HG03571 (cell line): ENCODE data around the gene ATP2B3.

Experiments
- ATAC-seq: cut with Tn5 transposase; IDR thresholded peaks from one replicate; pipeline ENCODE4 v1.9.1; 2021; ENCODE audit not compliant: unreplicated experiment

ATP2B3 gene

DNA sequence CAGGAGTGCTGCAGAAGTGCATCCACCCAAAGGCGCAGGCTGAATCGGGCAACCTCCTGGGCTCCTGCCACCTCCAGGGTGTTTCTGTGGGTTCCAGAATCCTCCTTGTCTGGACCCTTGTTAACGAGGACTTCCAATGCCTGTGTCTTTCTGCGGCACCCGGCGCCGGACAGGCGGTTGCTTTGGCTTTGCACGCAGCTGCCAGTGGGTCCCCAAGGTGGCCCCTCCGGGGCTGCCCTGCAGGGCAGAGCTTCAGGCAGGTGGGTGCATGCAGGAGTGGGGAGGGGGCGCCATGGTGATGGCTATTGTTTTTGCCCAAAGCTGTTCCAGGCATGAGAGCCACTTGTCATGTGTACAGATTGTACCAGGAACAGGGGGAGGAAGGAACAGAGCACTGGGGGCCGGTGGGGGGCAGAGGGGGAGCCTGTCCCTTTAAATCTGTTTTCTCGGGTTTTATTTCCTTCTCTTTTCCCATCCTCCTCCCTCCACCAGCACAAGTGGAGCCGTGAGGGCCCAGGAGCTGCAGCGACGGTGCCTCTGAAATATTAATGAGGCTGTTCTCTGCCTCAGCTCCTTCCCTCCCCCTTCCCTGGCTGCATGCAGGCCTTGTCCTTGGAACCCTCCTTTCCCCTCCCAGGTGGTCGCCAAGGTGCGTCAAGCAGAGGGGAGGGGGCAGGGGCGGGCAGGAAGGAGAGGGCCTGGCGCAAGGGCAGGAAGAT lies 13.1 kb downstream of the ATP2B3 start:
- ATAC-seq = no peak

DNA sequence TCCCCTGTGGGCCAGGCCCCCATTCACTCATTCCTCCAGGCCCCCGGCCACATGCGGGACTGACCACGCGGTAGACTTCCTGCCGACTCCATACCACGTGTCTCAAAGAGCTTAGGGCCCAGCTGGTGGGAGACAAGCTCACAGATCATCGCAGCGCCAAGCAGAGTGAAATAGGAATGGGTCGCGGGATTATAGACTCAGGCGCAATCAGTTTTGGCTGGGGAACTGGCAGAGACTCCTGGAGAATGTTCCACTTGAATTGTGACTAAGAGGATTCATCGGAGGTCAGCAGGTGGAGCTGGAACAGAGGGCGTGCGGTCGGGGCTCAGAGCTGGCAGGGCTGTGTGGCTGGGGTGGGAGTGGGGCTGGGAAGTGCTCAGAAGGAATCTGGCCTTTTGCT lies 15.6 kb downstream of the ATP2B3 start:
- ATAC-seq = no peak

DNA sequence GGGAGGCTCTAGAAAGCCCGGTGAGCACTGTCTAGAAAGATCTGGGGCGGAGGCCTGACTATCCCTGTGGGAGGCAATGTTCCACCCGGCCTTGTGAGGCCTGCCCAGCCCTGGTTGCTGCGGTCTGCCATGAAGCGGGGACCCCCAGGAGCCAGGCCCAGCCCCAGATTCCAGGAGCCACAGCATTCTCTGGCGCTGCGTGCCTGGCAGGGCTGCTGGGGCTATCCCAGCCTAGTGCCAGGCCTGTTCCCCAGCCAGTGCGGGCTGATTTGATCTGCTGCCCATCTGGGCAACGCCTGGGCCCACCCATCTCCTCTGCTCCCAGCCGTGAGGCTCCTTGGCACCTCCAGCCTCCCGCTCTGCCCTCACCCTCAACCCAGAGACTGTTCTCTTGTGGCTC lies 19.6 kb downstream of the ATP2B3 start:
- ATAC-seq = no peak

- no peak for ATAC-seq
Observed at GRCh38 chrX:153537526-153538295, 20.3 kb downstream of the ATP2B3 start.

- ATAC-seq = no peak
Observed at GRCh38 chrX:153538424-153538823, 21.0 kb downstream of the ATP2B3 start.

- ATAC-seq = no peak
Observed at GRCh38 chrX:153539171-153539978, 21.9 kb downstream of the ATP2B3 start.

- ATAC-seq = no peak
Observed at GRCh38 chrX:153539979-153540358, 22.5 kb downstream of the ATP2B3 start.

DNA sequence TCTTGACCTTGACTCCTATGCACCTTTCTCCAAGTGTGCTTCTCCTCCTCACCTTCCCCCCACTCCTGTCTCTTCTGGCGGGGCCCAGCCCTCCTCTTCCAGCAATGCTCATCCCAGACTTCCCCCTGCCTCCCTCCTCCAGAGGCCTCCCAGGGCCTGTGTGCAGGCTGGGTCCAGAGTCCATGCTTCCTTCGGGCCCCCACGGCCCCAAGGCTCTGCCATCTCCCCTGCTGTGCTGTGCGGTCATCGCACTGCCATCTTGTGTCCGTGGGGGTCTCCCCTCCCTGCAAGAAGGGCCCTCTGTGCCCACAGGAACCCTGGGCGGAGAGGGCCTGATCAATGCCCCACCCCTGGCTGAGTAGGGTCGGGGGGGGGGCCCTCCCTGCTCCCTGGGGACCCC lies 27.3 kb downstream of the ATP2B3 start:
- no peak for ATAC-seq

GRCh38 chrX:153546386-153546785 lies 28.9 kb downstream of the ATP2B3 start:
- no peak for ATAC-seq

DNA sequence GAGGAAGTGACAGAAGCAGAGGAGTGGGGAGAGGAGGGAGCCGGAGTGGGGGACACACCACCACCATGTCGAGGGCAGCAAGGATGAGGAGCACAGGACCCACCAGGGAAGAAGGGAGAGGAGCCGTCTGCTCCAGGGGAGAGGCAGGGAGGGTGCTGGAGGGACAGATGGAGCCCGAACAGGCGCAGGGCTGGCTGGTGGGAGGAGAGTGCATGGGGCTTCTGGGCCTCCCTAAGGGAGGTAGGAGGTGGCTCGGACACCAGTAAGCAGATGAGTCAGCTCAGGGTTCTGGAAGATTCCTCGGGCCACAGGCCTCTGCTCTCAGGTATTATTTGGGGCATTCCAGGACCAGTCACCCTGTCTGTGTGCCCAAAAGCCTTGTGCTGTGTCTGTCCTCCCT lies 29.8 kb downstream of the ATP2B3 start:
- no peak for ATAC-seq

DNA sequence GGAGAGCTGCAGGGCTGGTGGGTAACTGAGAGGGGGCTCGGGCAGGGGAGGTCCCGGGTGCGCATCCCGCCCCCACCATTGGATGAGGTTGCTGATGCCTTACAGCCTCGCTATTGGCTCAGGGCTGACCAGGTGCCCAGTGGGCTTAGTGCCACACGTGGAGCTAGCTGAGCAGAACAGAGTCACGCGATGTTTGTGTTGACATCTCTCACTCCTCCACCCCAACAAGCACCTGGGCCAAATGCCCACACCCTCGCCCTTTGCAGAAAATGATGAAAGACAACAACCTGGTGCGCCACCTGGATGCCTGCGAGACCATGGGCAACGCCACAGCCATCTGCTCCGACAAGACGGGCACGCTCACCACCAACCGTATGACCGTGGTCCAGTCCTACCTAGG lies 31.8 kb downstream of the ATP2B3 start:
- no peak for ATAC-seq

GRCh38 chrX:153549807-153550206 lies 32.4 kb downstream of the ATP2B3 start:
- ATAC-seq = no peak

GRCh38 chrX:153551135-153551534 lies 33.7 kb downstream of the ATP2B3 start:
- ATAC-seq = no peak

DNA sequence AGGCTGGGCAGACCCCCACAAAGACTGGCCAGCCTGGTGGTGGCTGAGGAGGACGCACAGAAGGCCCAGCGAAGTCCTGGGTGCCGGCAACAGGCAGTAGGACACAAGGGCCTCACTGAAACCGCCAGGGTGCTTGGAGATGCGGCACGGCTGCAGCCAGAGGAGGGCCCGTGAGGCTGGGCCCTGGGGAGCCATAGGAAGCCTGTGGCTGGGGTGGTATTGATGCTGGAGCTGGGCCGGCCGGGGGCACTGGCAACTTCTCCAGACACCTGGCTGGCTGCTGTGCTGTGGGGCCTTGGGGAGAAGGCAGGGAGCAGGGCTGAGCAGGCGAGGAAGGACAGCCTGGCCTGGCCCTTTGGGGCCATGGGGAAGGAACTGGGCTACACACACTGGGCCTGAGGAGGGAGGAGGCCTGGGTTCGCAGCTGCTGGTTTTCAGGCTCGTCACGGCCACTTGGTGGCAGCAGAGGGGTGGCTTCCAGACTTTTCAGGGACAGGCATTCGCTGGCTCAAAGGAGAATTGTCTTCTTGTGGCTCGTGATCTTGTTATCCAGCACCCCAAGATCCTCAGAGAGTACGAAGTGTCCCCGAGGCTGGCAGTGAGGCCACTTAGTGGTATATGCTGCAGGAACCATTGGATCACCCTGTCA lies 37.2 kb downstream of the ATP2B3 start:
- no peak for ATAC-seq

- no peak for ATAC-seq
Observed at GRCh38 chrX:153556767-153557166, 39.3 kb downstream of the ATP2B3 start.

GRCh38 chrX:153557618-153558355 lies 40.3 kb downstream of the ATP2B3 start:
- ATAC-seq = no peak

GRCh38 chrX:153560000-153560399 lies 42.6 kb downstream of the ATP2B3 start:
- no peak for ATAC-seq

DNA sequence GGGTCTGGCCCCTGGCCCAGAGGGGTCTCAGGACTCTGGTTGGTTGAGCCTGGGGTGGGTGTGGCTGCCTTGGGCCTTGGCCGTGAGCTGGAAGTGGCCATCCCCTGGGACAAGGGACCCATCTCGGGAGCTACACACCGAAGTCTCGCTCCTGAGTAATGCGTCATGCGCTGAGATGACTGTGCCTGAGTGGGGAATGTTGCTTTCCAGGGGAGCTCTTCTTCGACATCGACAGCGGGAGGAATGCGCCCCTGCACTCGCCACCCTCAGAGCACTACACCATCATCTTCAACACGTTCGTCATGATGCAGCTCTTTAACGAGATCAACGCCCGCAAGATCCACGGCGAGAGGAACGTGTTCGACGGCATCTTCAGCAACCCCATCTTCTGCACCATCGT lies 43.0 kb downstream of the ATP2B3 start:
- no peak for ATAC-seq

DNA sequence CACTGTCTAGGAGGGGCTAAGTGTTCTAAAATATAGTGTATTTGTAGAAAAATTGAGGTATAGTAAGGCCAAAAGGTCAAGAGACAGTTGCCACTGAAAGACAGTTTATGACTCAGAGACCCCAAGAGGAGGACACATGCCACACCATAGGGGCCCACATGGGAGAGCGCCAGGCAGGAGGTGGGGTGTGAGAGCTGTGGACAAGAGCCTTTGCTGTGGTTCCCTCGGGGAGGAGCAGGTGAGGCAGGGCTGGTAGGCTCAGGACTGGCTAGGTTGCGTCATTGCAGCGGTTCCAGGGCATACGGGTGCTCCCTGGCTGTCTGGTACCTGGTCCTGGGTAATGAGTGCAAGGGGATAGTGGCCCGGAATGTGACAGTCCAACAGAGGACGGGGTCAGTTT lies 43.9 kb downstream of the ATP2B3 start:
- ATAC-seq = no peak

DNA sequence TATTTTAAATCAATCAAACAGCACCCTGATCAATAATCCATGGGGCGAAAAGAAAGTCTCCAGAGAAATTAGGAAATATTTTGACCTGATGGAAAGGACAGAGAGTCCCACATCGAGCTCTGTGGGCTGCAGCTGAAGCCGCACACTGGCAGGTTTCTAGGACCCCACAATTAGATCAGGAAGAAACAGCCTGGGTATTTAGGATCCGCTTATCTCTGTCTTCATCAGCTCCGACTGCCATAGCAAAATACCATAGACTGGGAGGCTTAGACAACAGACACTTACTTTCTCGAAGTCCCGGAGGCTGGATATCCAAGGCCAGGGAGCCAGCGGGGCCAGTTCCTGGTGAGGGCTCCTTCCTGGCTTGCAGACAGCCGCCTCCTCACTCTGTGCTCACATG lies 45.1 kb downstream of the ATP2B3 start:
- ATAC-seq = no peak
